Stomach (tissue), 4 donors: Measurements from ENCODE around the gene PARD3.

Experiments used
- CTCF ChIP-seq, 7 experiments: fragments of 450-650 bp in 4 of 7; fragments of 200-600 bp in 3 of 7; sonication (generic) in 3 of 7; IDR thresholded peaks; one replicate each; pipeline ENCODE4 v1.5.1; 2016 to 2019; ENCODE audit warnings: antibody characterized with exemption in 7 of 7, control low read depth in 2 of 7, mild to moderate bottlenecking in 1 of 7
- EP300 ChIP-seq: sonication (generic); formaldehyde crosslinking; IDR thresholded peaks from one replicate; pipeline ENCODE4 v1.6.1; 2017; ENCODE audit warnings: antibody characterized with exemption
- POLR2A ChIP-seq, 4 donors: fragments of 450-650 bp; IDR thresholded peaks; one replicate each; pipeline ENCODE4 v1.6.1; 2016; ENCODE audit warnings: antibody characterized with exemption in 4 of 4, control low read depth in 2 of 4, mild to moderate bottlenecking in 1 of 4, moderate library complexity in 1 of 4

- TF ChIP-seq CTCF (IDR thresholded peaks at IDR 0.05) (no peak), EP300 (no peak), POLR2A (IDR thresholded peaks at IDR 0.05) (no peak)
Observed at GRCh38 chr10:34399013-34399412, 416.1 kb downstream of the PARD3 start.
